Peyer's patch (tissue), 4 donors: Measurements from ENCODE around the gene CFAP20DC.

Source experiments
- POLR2A ChIP-seq, 2 donors: fragments of 450-650 bp; IDR thresholded peaks; one replicate each; pipeline ENCODE4 v1.5.1; 2017; ENCODE audit warnings: antibody characterized with exemption in 2 of 2, mild to moderate bottlenecking in 2 of 2, moderate library complexity in 2 of 2
- TF ChIP-seq, protein P1 (sequence below), 6 experiments: fragments of 450-650 bp in 4 of 6; fragments of 200-600 bp in 2 of 6; sonication (generic) in 1 of 6; IDR thresholded peaks; one replicate each; pipeline ENCODE4 v1.5.1; 2017 to 2019; ENCODE audit warnings: antibody characterized with exemption in 6 of 6, mild to moderate bottlenecking in 3 of 6, moderate library complexity in 1 of 6

DNA sequence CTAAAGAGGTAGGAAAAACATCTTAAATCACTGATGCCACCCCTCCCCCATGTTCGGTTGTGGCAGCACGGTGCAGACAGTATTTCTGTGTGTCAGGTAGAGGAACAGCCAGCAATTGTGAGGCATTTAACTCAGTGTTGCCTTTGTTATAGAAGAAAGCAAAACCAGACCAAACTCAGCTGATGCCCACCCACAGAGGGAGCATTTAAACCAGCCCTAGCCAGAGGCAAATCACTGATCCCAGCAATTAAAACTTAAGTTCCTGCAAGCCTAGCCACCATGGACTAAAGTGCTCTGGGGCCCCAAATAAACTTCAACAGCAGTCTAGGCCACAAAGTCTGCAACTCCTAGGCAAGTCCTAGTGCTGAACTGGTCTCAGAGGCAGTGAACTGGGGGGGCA lies 94.5 kb downstream of the CFAP20DC start:
- TF ChIP-seq POLR2A (IDR thresholded peaks at IDR 0.05): no peak
- TF ChIP-seq, protein P1, sequence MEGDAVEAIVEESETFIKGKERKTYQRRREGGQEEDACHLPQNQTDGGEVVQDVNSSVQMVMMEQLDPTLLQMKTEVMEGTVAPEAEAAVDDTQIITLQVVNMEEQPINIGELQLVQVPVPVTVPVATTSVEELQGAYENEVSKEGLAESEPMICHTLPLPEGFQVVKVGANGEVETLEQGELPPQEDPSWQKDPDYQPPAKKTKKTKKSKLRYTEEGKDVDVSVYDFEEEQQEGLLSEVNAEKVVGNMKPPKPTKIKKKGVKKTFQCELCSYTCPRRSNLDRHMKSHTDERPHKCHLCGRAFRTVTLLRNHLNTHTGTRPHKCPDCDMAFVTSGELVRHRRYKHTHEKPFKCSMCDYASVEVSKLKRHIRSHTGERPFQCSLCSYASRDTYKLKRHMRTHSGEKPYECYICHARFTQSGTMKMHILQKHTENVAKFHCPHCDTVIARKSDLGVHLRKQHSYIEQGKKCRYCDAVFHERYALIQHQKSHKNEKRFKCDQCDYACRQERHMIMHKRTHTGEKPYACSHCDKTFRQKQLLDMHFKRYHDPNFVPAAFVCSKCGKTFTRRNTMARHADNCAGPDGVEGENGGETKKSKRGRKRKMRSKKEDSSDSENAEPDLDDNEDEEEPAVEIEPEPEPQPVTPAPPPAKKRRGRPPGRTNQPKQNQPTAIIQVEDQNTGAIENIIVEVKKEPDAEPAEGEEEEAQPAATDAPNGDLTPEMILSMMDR (IDR thresholded peaks at IDR 0.05): no peak
